GM12872 (cell line): ENCODE data around the gene ANKRD63.
A peak's percentile ranks its signal among the peaks of the same experiment; 100 is the strongest.

Source experiments
- CTCF ChIP-seq: IDR thresholded peaks from 3 replicates; pipeline ENCODE4 v1.5.1; 2011; ENCODE audit warnings: low read depth, mild to moderate bottlenecking, low read length, moderate library complexity; ENCODE audit not compliant: insufficient read depth

The ANKRD63 gene

DNA sequence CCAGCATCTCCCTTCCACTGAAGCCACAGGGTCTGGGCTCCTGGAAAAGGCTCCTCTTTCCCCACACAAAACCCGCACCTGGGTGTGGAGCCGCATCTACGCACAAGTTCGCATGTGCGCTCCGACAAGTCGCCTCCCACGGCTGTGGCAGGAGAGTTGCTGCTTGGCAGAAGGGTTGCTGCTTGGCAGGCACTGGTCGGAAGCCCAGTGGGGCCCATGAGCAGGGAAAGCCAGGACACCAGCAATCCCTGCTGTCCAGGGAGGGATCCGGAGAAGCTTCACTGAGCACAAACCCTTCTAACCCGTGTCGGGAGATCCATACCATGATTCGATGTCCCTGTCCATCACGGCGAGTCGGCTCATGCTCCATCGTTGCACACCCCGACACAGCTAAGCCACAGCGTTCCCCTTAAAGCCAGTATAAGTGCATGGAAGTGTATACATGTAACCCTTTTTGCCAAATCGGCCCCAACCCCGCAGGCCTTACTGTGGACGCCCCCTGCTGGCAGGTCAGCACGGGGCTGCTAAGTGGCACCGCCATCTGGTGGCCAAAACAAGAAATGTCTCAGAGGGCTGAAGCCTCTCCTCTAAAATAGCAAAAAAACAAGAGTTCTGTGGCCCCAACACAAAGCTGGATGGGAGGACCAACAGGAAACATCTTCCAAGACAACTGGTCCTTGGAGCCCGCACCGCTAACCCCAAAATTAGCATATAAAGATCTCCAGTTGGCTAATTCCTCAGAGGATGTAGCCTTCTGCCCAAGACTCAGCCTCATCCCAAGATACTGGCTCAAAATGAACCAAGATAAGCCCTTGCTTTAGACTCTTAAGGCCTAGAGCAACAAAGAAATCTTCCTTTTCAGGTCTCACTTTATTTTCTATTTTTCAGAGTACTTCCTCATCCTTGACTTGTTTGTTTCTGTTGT is 8.3 kb downstream of the ANKRD63 start:
- TF ChIP-seq CTCF = peak; percentile 100

DNA sequence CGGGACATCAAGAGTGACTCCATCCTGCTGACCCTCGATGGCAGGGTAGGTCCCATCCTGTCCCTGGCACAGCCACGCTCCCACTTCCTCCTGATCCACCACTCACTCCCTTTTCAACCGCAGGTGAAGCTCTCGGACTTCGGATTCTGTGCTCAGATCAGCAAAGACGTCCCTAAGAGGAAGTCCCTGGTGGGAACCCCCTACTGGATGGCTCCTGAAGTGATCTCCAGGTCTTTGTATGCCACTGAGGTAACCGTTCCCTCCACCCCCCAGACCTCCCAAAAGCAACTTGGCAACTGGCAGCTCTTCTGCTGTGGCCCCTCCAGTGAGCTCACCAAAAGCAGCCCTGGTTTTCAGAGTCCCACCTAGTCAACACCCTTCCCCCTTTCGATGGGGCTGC is 9.4 kb downstream of the ANKRD63 start:
- peak; percentile 15; the same call in 1 of the 3 replicates for TF ChIP-seq CTCF

DNA sequence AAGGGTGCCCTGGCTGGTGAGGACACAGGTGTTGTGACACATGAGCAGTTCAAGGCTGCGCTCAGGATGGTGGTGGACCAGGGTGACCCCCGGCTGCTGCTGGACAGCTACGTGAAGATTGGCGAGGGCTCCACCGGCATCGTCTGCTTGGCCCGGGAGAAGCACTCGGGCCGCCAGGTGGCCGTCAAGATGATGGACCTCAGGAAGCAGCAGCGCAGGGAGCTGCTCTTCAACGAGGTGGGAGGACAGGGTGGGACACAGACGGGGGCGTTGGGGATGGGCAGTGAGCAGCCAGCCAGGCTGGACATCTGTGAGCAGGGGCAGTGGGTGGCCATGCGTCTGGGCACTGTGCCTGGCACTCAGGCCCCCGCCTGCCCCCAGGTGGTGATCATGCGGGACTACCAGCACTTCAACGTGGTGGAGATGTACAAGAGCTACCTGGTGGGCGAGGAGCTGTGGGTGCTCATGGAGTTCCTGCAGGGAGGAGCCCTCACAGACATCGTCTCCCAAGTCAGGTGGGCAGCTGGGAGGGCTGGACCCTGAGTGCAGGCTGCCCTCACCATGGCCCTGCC is 10.3 kb downstream of the ANKRD63 start:
- peak; percentile 42; the same call in 2 of the 3 replicates for TF ChIP-seq CTCF

- no peak for TF ChIP-seq CTCF
Observed at GRCh38 chr15:40271685-40272484, 11.0 kb downstream of the ANKRD63 start.

DNA sequence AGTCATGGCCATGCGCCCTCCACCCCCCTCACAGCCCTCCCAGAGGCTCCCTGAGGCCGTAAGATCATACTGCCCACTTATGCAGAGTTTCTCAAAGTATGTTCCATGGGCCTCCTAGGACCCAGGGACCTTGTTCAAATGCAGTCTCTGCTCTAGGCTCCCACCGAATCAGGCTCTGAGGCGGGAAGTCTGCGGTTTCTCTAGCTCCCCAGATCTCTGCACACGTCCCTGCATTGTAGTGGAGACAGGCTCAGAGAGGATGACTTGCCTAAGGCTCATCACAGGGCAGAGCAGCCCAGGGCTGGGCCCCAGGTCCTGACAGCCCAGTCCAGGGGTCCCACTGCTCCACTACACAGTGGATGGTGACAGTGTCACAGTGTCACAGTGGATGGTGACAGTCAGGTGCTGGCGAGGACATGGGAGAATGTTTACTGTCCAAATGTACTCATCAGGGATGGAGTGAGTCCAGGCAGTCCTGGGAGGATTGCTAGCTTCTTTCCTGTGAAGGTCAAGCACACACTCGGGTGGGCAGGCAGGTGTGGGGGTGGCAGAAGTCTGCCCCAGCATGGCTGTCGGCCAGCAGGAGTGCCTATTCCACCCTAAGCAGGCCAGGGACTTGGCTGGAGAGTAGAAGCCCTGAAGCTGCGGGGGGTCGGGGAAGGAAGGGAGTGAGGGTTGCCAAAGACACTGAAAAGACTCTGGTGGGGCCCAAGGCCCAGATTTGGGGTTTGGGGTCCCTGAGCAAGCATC is 12.4 kb downstream of the ANKRD63 start:
- no peak for TF ChIP-seq CTCF

DNA sequence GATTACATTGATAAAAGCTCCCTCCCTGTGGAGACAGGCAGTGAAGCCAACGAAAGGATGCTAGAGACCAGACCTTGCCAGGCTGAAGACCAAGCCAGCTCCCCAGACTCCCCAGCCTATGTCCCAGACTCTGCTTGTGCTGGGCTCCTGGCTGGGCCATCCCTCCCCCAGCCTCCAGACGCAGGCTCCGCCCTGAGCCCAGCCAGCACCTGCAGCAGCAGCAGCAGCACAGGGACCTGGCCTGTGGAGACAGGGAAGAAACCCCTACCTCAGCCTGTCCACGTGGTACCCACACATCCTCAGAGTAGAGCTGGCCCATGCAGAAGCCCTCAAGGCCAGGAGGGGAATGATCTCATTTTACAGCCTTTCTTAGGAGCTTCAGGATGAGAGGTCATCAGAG is 13.3 kb downstream of the ANKRD63 start:
- TF ChIP-seq CTCF = no peak

- no peak for TF ChIP-seq CTCF
Observed at GRCh38 chr15:40267670-40268069, 15.2 kb downstream of the ANKRD63 start.
